ENCODE data around the gene VAPA. TPM values are rescaled to one million over a fixed set of nuclear protein-coding genes. Genes with fewer than 3 reads are reported as not detected.

VAPA gene
- polyA plus RNA-seq, 1 donor (not counting 4 experiments of a cell fraction or from before 2014, with no cell fraction given) = 350 TPM

DNA sequence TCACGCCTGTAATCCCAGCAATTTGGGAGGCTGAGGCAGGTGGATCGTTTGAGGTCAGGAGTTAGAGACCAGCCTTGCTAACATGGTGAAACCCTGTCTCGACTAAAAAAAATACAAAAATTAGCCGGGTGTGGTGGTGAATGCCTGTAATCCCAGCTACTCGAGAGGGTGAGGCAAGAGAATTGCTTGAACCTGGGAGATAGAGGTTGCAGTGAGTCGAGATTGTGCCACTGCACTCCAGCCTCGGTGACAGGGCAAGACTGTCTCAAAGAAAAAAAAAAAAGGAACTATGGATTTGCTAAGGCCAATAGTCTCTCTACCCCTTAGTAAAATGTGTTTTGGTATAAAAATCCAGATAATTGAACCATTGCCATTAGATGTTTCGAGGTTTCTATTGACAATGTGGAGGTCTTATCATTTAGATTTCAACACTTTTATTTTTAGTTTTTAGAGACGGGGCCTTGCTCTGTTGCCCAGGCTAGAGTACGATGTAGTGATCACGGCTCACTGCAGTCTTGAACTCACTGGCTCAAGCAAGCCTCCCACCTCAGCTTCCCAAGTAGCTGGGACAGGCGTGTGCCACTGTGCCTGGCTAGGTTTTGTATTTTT, 29.2 kb upstream of the VAPA start:
- Histone ChIP-seq H3K4me2 (ENCODE audit: control insufficient read depth, extremely low read depth, insufficient read depth, low read depth, low read length) (no peak overlapping the region), H3K36me3 (ENCODE audit: control insufficient read depth in 2 of 2, extremely low read depth in 1 of 2, insufficient read depth in 2 of 2, low read length in 2 of 2) (no peaks in the 10 kb centered on the region), H3K9me1 (ENCODE audit: control insufficient read depth, extremely low read depth, insufficient read depth, low read length) (no peaks in the 10 kb centered on the region), H3K27me3 (ENCODE audit: control insufficient read depth, extremely low read depth, insufficient read depth, low read length) (no peaks in the 10 kb centered on the region), H4K20me1 (ENCODE audit: control insufficient read depth, extremely low read depth, insufficient read depth, low read length) (no peaks in the 10 kb centered on the region), H3K4me1 (ENCODE audit: control insufficient read depth, extremely low read depth, insufficient read depth, low read length) (no peaks in the 10 kb centered on the region), H2AFZ (ENCODE audit: control insufficient read depth, low read length) (no peak overlapping the region), H3K4me3 (ENCODE audit: control insufficient read depth in 2 of 3, extremely low read depth in 1 of 3, insufficient read depth in 2 of 3, low read depth in 1 of 3, low read length in 3 of 3) (no peak overlapping the region), H3K9ac (ENCODE audit: control insufficient read depth, extremely low read depth, insufficient read depth, low read length) (no peak overlapping the region), H3K27ac (ENCODE audit: control insufficient read depth, insufficient read depth, low read length) (no peak overlapping the region), H3K79me2 (ENCODE audit: control insufficient read depth, insufficient read depth, low read length) (no peaks in the 10 kb centered on the region), H3K9me3 (ENCODE audit: control insufficient read depth, low read depth, low read length) (no peaks in the 10 kb centered on the region)
- no peak for FAIRE-seq
- dilution Hi-C loops (cut with MboI; ENCODE audit: extremely low pct_ligation_motif_present, low sequenced_read_pairs) = no loop called here
- no peak for DNase-seq (ENCODE audit: low read depth, low spot score)
- TF ChIP-seq, protein P1, sequence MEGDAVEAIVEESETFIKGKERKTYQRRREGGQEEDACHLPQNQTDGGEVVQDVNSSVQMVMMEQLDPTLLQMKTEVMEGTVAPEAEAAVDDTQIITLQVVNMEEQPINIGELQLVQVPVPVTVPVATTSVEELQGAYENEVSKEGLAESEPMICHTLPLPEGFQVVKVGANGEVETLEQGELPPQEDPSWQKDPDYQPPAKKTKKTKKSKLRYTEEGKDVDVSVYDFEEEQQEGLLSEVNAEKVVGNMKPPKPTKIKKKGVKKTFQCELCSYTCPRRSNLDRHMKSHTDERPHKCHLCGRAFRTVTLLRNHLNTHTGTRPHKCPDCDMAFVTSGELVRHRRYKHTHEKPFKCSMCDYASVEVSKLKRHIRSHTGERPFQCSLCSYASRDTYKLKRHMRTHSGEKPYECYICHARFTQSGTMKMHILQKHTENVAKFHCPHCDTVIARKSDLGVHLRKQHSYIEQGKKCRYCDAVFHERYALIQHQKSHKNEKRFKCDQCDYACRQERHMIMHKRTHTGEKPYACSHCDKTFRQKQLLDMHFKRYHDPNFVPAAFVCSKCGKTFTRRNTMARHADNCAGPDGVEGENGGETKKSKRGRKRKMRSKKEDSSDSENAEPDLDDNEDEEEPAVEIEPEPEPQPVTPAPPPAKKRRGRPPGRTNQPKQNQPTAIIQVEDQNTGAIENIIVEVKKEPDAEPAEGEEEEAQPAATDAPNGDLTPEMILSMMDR (optimal IDR thresholded peaks at IDR 0.05 in 1 of 3, IDR thresholded peaks at IDR 0.05 in 1 of 3, conservative IDR thresholded peaks at IDR 0.05 in 1 of 3; ENCODE audit: extremely low read depth in 1 of 3, insufficient read depth in 2 of 3, low read length in 3 of 3) = no peak
- TF ChIP-seq EZH2 (IDR thresholded peaks at IDR 0.05; ENCODE audit: low read length) = no peak

DNA sequence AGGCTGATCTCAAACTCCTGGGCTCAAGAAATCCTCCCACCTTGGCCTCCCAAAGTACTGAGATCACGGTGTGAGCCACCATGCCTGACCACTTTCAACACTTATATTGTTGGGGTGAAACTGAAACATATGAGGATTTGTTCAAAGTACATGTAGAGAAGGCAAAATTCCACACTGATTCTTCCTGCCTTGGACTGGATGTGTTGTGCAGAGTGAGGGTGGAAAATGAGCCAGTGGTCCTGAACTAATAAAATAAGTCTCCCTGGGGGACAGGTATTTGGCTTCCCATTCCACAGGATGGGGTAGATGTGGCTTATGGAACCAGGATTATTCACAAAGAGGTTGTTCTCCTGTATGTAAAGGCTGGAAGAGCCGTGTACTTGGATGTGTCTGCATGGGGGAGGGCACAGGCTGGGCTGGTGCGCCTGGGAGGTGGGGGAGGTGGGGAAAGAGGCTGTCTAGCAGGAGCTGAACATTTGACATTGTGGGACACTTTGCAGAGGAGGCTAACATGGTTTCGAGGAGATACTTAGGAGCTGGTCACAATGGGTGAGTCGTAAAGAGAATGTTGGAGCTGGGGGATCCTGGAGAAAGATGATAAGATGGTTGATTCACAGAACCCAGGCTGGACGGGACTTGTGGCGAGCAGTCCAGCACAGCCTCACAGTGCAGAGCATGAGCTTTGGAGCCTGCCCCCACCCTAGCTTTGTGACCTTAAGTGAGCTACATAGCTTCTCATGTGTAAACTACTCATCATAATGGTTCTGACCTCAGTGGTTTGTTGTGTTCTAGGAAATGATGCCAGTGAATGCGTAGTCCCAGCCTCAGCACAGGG, 28.4 kb upstream of the VAPA start, which contains the start of gene TXNDC2:
Gene TXNDC2, plus strand, starts transcription at position 804 of the 835 bp plus-strand sequence. CDS start 708 bp downstream, outside the sequence.
- no peaks in the 10 kb centered on the region for H4K20me1 ChIP-seq (ENCODE audit: control insufficient read depth, extremely low read depth, insufficient read depth, low read length)
- no peaks in the 10 kb centered on the region for H3K4me1 ChIP-seq (ENCODE audit: control insufficient read depth, extremely low read depth, insufficient read depth, low read length)
- no peaks in the 10 kb centered on the region for H3K9me1 ChIP-seq (ENCODE audit: control insufficient read depth, extremely low read depth, insufficient read depth, low read length)
- TF ChIP-seq, protein P1 (optimal IDR thresholded peaks at IDR 0.05 in 1 of 3, IDR thresholded peaks at IDR 0.05 in 1 of 3, conservative IDR thresholded peaks at IDR 0.05 in 1 of 3; ENCODE audit: extremely low read depth in 1 of 3, insufficient read depth in 2 of 3, low read length in 3 of 3) = no peak
- TF ChIP-seq EZH2 (IDR thresholded peaks at IDR 0.05; ENCODE audit: low read length) = no peak
- dilution Hi-C loops (cut with MboI; ENCODE audit: extremely low pct_ligation_motif_present, low sequenced_read_pairs) = no loop called here
- no peak for FAIRE-seq
- H3K36me3 ChIP-seq (ENCODE audit: control insufficient read depth in 2 of 2, extremely low read depth in 1 of 2, insufficient read depth in 2 of 2, low read length in 2 of 2) = no peaks in the 10 kb centered on the region
- no peak within 1 kb of the TSS for H2AFZ ChIP-seq (ENCODE audit: control insufficient read depth, low read length)
- H3K9me3 ChIP-seq (ENCODE audit: control insufficient read depth, low read depth, low read length) = no peaks in the 10 kb centered on the region
- no peaks in the 10 kb centered on the region for H3K27me3 ChIP-seq (ENCODE audit: control insufficient read depth, extremely low read depth, insufficient read depth, low read length)
- H3K4me2 ChIP-seq (ENCODE audit: control insufficient read depth, extremely low read depth, insufficient read depth, low read depth, low read length) = no peak within 1 kb of the TSS
- H3K27ac ChIP-seq (ENCODE audit: control insufficient read depth, insufficient read depth, low read length) = no peak within 1 kb of the TSS
- no peak for DNase-seq (ENCODE audit: low read depth, low spot score)
- no peak within 1 kb of the TSS for H3K9ac ChIP-seq (ENCODE audit: control insufficient read depth, extremely low read depth, insufficient read depth, low read length)
- no peak within 1 kb of the TSS for H3K4me3 ChIP-seq (ENCODE audit: control insufficient read depth in 2 of 3, extremely low read depth in 1 of 3, insufficient read depth in 2 of 3, low read depth in 1 of 3, low read length in 3 of 3)
- no peaks in the 10 kb centered on the region for H3K79me2 ChIP-seq (ENCODE audit: control insufficient read depth, insufficient read depth, low read length)
